ENCODE data around the gene ADGRG6. TPM values are rescaled to one million over a fixed set of nuclear protein-coding genes. Genes with fewer than 3 reads are reported as not detected.
A peak's percentile ranks its signal among the peaks of the same experiment; 100 is the strongest.

The ADGRG6 gene
- total RNA-seq, 1 experiment from 2014 or later, result 2.5 TPM

GRCh38 chr6:142463988-142464387 is 162.2 kb downstream of the ADGRG6 start:
- H3K4me2 ChIP-seq (ENCODE audit: insufficient read depth, insufficient read length, low read length), result no peak overlapping the region
- H3K9ac ChIP-seq (ENCODE audit: extremely low read depth, insufficient read length, low read length), result no peak overlapping the region
- H3K23ac ChIP-seq (ENCODE audit: insufficient read length, low read depth, low read length), result no peak overlapping the region
- Mint-ChIP-seq H3K4me1 (peaks cover 4 to 5% of the 10 kb centered on the region in 2 experiments; a peak in 1 of 4 replicates), H3K27me3 (ENCODE audit: low read depth) (no peaks in the 10 kb centered on the region), H3K4me3 (no peak overlapping the region), H3K9me3 (peaks cover 15 to 20% of the 10 kb centered on the region in 2 experiments; a peak in 4 of 5 replicates), H3K27ac (0 out of 7 replicates have a peak overlapping the region, but pooled peaks of 1 of the 3 experiments have one; percentile 9), H3K36me3 (ENCODE audit: insufficient read depth in 1 of 3, low read depth in 3 of 3) (peaks cover 7 to 11% (median 10%) of the 10 kb centered on the region in 3 experiments; a peak in 6 of 7 replicates)
- H3K18ac ChIP-seq (ENCODE audit: insufficient read length, low read depth, low read length), result no peak overlapping the region
- H3T11ph ChIP-seq (ENCODE audit: low read length), result no peak overlapping the region
- WGBS (ENCODE audit: extremely low coverage, insufficient read length, low lambda C conversion rate), result no CpG with 5 or more reads among the region's 6 CpGs
- no peak overlapping the region for H2BK5ac ChIP-seq (ENCODE audit: insufficient read length, low read length)
- H2AFZ ChIP-seq (ENCODE audit: low read length), result no peak overlapping the region
- no peaks in the 10 kb centered on the region for H3K23me2 ChIP-seq (ENCODE audit: insufficient read length, low read depth, low read length, poor library complexity, severe bottlenecking)
- H2BK120ac ChIP-seq (ENCODE audit: low read depth, low read length, poor library complexity, severe bottlenecking), result no peak overlapping the region
- no peak for DNase-seq
- H3K56ac ChIP-seq (ENCODE audit: insufficient read length, low read depth, low read length), result no peak overlapping the region
- no peaks in the 10 kb centered on the region for H3K27me3 ChIP-seq (ENCODE audit: insufficient read depth, low read length)
- no peak overlapping the region for H2BK15ac ChIP-seq (ENCODE audit: low read depth, low read length)
- no peaks in the 10 kb centered on the region for H3K9me3 ChIP-seq (ENCODE audit: control insufficient read depth, low read depth, low read length)
- TF ChIP-seq CTCF (conservative IDR thresholded peaks at IDR 0.05), result no peak
- no peaks in the 10 kb centered on the region for H3K79me1 ChIP-seq (ENCODE audit: insufficient read depth, low read depth, low read length, poor library complexity, severe bottlenecking)
- H2BK20ac ChIP-seq (ENCODE audit: low read depth, low read length, poor library complexity, severe bottlenecking), result no peak overlapping the region
- no peaks in the 10 kb centered on the region for H3K79me2 ChIP-seq (ENCODE audit: insufficient read depth, low read length)
- H4K8ac ChIP-seq (replicated peaks; ENCODE audit: insufficient read length, low read depth, low read length), result no peak overlapping the region
- H2AK5ac ChIP-seq (ENCODE audit: insufficient read length, low read length), result no peak overlapping the region
- H4K20me1 ChIP-seq (ENCODE audit: control insufficient read depth, insufficient read depth, insufficient read length), result no peaks in the 10 kb centered on the region
- H3K14ac ChIP-seq (ENCODE audit: insufficient read depth, low read length), result no peak overlapping the region
- H4K5ac ChIP-seq (ENCODE audit: insufficient read length, low read depth, low read length), result no peak overlapping the region
- no peak overlapping the region for H2BK12ac ChIP-seq (ENCODE audit: insufficient read length, low read depth, low read length)
- H3K4me1 ChIP-seq (ENCODE audit: insufficient read depth, low read length), result no peaks in the 10 kb centered on the region; the same call in 1 of the 2 replicates
- H4K91ac ChIP-seq (ENCODE audit: insufficient read length, low read depth, low read length), result no peak overlapping the region
- no peak overlapping the region for H3K4ac ChIP-seq (ENCODE audit: low read depth, low read length)
- H3K27ac ChIP-seq (ENCODE audit: insufficient read length, low read depth, low read length), result no peak overlapping the region
